GM19455 (cell line): Measurements from ENCODE around the gene B4GALNT1.
"Not testable (repeated sequence)": the region's sequence is repeated elsewhere in the genome, so short reads cannot be mapped to it uniquely, and the experiment has no call there.

ENCODE experiments used
- ATAC-seq: cut with Tn5 transposase; IDR thresholded peaks from one replicate; pipeline ENCODE4 v1.9.1; 2021; ENCODE audit not compliant: unreplicated experiment

Gene B4GALNT1

DNA sequence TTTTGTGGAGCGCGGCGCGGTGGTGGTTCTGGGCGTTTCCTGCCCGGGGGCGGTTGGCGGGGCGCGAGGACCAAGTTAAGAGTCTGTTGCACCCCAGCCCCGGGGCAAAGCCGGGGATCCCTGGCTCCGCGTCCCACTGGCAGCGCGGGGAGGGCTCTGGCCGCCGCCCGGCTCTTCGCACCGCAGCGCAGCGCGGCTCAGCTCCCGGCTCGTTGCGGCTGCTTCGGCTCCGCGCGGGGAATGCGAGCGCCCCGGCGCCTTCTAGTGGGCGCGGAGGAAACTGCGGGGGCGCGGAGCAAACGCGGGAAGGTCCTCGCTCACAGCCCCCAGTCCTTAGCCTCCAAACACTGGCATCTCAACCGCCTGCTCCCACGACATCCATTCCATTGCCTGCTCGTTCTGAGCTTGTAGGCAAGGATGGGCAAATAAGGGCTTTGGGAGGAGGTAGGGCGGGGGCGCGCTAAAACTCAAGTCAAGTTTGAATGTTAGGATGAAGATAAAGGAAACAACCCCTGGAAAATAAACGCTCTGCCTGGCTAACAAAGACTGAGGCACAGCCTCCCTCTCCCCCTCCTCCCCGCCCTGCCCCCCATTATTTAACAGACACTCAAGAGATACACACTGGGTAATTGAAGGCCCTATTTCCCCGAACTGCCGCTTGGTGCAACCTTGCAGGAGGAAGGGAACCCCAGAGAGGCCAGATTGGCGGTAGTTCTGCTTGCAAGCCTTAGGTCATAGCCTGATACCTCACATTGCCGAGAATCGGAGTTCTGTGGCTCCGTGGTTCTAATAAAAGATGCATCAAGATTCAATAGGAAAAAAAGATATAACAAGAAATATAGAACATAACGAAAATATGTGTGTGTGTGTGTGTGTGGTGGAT, at the start of gene B4GALNT1:
Gene B4GALNT1 (minus strand): TSS at position 244 of the 883 bp plus-strand sequence. CDS start 1,069 bp downstream, outside the sequence.
- ATAC-seq = peak; percentile 83

DNA sequence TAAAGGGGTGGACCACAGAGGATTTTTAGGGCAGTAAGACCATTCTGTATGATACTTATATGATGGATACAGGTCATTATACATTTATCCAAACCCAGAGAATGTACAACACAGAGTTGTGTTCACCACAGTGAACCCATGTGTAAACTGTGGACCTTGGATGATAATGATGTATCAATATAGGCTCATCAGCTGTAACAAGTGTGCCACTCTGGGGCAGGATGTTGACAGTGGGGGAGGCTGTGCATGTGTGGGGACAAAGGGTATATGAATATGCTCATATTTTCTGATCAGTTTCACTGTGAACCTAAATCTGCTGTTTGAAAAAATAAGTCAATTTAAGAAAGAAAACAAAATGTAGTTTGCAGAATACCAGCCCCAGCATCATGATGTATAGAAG, 46.7 kb upstream of the B4GALNT1 start:
- no peak for ATAC-seq

DNA sequence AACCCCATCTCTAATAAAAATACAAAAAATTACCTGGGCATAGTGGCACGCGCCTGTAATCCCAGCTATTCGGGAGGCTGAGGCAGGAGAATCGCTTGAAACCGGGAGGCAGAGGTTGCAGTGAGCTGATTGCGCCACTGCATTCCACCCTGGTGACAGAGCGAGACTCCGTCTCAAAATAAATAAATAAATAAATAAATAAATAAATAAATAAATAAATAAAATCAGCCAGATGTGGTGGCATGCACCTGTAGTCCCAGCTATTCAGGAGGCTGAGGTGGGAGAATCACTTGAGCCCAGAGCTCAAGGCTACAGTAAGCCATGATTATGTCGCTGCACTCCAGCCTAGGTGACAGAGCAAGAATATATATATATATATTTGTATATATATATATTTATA, 44.9 kb upstream of the B4GALNT1 start:
- ATAC-seq = not testable (repeated sequence)

DNA sequence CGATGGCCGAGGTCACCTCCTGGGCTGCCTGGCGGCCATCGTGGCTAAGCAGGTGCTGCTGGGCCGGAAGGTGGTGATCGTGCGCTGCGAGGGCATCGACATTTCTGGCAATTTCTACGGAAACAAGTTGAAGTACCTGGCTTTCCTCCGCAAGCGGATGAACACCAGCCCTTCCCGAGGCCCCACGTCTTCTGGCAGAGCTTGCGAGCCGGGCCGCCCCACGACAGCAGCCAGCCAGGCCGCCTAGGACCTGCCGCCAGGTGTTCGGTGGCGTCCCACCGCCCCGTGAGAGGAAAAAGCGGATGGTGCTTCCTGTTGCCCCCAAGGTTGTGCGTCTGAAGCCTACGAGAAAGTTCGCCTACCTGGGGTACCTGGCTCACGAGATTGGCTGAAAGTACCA, 41.7 kb upstream of the B4GALNT1 start:
- no peak for ATAC-seq

DNA sequence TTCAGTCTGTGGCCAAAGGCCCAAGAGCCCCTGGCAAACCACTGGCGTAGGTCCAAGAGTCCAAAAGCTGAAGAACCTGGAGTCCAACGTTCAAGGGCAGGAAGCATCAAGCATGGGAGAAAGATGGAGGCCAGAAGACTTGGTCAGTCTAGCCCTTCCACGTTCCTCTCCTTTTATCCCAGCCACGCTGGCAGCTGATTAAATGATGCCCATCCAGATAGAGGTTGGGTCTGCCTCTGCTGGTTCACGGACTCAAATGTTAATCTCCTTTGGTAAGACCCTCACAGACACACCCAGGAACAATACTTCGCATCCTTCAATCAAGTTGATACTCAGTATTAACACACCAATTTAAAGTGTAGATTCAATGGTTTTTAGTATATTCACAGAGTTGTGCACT, 39.8 kb upstream of the B4GALNT1 start:
- ATAC-seq = no peak

DNA sequence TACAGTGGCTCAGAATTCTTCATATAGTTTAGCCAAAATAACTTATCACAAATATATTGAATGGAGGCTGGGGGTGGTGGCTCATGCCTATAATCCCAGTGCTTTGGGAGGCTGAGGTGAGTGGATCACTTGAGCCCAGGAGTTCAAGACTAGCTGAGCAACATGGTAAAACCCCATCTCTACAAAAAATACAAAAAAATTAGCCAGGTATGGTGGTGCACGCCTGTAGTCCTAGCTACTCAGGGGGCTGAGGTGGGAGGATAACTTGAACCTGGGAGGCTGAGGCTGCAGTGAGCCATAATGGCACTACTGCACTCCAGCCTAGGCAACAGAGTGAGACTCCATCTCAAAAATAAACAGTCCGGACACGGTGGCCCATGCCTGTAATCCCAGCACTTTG, 38.8 kb upstream of the B4GALNT1 start:
- ATAC-seq = not testable (repeated sequence)

DNA sequence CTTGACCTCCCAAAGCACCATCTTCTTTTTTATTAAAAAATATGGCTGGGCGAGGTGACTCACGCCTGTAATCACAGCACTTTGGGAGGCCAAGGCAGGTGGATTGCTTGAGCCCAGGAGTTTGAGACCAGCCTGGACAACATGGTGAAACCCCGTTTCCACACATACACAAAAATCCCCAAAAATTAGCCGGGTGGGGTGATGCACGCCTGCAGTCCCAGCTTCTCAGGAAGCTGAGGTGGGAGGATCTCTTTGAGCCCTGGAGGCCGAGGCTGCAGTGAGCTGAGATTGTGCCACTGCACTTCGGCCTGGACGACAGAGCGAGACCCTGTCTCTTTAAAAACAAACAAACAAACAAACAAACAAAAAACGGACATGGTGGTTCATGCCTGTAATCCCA, 36.7 kb upstream of the B4GALNT1 start:
- not testable (repeated sequence) for ATAC-seq

DNA sequence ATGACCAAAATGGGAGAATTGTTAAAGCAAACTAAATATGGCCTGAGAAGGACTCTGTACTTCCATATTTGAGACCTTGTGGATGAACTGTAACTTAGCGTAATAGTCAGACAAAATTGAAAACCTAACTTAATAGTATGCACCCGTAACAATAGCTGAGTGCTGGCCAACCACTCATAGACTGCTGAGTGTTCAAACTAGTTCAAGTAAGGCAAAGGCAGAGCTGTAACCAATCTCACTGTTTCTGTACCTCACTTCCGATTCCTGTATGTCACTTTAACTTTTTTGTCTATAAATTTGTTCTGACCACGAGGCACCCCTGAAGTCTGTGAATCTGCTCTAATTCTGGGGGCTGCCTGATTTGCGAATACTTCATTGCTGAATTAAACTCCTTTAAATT, 33.9 kb upstream of the B4GALNT1 start:
- ATAC-seq = no peak

DNA sequence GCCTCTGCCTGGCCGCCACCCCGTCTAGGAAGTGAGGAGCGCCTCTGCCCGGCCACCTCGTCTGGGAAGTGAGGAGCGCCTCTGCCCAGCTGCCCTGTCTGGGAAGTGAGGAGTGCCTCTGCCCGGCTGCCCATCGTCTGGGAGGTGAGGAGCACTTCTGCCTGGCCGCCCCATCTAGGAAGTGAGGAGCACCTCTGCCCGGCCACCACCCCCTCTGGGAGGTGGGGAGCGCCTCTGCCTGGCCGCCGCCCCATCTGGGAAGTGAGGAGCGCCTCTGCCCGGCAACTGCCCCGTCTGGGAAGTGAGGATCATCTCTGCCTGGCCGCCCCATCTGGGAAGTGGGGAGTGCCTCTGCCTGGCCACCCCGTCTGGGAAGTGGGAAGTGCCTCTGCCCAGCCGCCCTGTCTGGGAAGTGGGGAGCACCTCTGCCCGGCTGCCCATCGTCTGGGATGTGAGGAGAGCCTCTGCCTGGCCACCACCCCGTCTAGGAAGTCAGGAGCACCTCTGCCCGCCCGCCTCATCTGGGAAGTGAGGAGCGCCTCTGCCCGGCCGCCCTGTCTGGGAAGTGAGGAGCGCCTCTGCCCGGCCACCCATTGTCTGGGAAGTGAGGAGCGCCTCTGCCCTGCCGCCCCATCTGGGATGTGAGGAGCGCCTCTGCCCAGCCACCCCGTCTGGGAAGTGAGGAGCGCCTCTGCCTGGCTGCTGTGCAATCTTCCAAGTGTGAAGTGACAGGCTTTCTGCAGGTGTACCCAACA, 32.2 kb upstream of the B4GALNT1 start:
- ATAC-seq = not testable (repeated sequence)

DNA sequence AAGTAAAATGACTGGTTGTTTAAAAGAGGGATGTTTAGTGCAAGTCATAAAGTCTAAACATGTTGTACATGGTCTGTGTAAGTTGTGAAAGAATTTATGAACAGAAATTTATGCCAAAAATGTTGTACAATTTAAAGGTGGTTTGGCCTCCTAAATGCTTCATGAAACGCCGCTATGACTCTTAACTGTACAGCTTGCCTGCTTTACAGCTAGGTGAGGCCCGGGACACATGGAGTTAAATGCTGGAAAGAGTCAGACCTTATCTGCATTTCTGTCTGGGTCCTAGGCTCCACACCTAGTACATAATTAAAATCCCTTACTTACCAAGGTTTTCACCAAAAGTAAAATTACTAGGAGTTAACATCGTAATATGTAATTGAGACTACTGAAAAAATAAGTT, 28.4 kb upstream of the B4GALNT1 start:
- ATAC-seq = no peak

DNA sequence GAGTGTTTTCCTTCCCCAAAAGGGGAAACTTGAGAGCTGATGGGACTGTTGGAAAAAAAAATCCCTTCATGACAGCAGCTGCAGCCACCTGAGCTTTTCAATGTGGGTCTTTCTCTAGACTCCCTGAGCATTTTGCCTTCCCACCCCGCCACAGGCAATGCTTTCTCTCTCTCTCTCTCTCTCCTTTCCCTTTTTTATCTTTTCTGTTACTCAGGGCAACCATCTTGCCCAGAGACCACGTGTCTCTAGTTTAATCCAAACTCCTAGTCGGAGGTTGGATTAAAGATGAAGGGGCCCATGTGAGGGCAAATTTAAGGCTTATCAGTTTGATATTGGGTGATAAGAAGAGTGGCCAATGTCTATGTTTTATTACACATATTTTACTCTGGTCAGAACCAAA, 25.9 kb upstream of the B4GALNT1 start:
- no peak for ATAC-seq

DNA sequence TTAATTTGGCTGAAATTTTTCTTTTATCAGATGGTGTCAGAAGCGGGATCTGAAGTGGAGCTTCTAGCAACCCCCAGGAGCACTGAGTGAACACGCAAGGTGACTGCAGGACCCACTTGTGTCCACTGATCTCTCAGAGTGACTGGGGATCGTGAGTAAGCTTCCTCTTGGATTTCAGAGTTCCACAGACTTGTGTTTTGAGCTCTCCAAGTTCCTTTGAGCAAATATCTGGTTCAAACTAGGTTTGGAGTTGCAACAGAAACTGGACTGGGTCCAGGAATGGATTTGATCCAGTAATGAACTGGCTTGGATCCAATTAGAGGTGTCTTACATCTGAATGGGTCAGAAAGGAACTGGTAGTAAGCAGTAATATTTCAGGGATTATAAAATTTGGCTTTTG, 24.7 kb upstream of the B4GALNT1 start:
- no peak for ATAC-seq

DNA sequence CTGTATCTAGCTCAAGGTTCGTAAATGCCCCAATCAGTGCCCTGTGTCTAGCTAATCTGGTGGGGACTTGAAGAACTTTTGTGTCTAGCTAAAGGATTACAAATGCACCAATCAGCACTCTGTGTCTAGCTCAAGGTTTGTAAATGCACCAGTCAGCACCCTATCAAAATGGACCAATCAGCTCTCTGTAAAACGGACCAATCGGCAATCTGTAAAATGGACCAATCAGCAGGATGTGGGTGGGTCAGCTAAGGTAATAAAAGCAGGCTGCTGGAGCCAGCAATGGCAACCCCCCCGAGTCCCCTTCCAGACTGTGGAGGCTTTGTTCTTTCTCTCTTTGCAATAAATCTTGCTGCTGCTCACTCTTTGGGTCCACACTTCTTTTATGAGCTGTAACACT, 23.4 kb upstream of the B4GALNT1 start:
- not testable (repeated sequence) for ATAC-seq

DNA sequence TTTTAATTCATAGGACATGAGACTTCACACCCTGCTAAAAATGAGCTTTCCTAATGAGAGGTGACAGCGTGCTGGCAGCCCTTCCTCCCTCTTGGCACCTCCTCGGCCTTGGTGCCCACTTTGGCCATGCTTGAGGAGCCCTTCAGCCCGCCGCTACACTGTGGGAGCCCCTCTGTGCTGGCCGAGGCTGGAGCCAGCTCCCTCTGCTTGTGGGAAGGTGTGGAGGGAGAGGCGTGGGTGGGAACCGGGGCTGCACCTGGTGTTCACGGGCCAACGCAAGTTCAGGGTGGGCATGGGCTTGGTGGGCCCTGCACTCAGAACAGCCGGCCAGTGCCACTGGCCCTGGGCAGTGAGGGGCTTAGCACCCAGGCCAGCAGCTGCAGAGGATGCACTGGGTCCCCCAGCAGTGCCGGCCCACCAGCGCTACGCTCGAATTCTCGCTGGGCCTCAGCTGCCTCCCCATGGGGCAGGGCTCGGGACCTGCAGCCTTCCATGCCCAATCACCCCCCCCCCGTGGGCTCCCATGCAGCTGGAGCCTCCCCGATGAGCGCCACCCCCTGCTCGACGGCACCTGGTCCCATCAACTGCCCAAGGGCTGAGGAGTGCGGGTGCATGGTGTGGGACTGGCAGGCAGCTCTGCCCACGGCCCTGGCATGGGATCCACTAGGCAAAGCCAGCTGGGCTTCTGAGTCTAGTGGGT, 22.7 kb upstream of the B4GALNT1 start:
- ATAC-seq = no peak

DNA sequence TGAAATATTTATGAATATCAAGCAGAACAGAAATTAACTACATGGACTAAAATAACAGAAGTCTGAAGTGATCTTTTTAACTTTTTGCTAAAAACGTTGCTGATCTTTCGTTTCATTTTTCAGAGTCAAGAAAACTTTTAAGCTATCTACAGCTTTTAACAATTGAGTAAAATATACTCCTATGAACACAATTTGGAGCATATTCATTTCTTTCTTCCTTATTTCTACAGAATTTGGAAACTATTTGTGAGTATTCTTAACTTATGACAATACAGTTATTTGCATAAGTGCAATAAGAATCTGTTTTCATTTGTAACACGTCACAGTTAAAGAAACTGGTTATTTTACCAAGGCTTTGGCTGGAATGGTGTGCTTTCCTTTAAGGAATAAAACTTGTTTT, 21.0 kb upstream of the B4GALNT1 start:
- ATAC-seq = no peak

DNA sequence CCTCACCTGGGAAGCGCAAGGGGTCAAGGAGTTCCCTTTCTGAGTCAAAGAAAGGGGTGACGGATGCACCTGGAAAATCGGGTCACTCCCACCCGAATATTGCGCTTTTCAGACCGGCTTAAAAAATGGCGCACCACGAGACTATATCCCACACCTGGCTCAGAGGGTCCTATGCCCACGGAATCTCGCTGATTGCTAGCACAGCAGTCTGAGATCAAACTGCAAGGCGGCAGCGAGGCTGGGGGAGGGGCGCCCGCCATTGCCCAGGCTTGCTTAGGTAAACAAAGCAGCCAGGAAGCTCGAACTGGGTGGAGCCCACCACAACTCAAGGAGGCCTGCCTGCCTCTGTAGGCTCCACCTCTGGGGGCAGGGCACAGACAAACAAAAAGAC, 13.7 kb upstream of the B4GALNT1 start:
- ATAC-seq = not testable (repeated sequence)

DNA sequence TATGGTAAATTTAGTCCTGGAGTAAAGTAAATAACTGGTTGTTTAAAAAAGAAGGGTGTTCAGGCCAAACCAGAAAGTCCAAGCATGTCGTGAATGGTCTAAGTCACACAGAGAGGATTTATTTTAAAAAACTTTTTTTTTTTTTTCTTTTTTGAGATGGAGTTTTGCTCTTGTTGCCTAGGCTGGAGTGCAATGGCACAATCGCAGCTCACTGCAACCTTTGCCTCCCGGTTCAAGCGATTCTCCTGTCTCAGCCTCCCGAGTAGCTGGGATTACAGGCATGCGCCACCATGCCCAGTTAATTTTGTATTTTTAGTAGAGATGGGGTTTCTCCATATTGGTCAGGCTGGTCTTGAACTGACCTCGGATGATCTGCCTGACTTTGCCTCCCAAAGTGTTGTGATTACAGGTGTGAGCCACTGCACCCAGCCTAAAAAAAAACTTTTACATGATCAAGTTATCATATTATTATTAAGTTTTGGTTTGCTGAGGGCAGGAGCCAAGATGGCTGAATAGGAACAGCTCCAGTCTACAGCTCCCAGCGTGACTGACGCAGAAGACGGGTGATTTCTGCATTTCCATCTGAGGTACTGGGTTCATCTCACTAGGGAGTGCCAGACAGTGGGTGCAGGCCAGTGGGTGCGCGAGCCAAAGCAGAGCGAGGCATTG, 13.1 kb upstream of the B4GALNT1 start:
- ATAC-seq = not testable (repeated sequence)

DNA sequence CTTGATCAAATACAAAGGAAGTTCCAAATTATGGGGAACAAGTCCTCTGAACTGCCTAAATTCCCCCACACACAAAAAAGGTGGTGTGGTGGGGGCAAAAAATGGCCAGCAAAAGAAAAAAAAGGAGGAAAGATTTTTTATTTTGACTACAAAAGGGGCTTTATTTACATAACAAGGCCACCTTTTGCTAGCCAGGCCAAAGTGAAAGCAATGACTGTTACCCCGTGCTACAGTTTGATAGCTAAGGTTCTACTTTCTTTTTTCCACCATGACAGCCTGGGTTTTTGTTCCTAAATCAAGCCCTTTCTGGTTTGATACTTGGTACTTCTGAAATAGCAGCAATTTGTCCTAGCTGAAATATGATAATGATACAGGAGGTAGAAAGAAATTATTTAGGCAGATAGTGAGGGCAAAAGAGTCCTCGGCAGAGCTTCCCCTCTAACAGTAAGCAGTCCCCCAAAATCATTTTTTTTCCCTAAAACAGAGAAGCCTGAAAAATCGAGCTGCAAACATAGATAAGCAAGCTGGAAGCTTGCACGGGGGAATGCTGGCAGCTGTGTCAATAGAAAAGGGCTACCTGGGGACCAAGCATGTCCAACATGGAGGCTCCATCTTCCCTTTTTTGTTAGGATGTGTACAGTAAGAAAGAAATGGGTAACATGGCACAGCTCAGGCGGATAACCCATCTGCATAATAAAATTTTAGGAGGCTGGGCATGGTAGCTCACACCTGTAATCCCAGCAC, 8.9 kb upstream of the B4GALNT1 start:
- ATAC-seq = no peak

DNA sequence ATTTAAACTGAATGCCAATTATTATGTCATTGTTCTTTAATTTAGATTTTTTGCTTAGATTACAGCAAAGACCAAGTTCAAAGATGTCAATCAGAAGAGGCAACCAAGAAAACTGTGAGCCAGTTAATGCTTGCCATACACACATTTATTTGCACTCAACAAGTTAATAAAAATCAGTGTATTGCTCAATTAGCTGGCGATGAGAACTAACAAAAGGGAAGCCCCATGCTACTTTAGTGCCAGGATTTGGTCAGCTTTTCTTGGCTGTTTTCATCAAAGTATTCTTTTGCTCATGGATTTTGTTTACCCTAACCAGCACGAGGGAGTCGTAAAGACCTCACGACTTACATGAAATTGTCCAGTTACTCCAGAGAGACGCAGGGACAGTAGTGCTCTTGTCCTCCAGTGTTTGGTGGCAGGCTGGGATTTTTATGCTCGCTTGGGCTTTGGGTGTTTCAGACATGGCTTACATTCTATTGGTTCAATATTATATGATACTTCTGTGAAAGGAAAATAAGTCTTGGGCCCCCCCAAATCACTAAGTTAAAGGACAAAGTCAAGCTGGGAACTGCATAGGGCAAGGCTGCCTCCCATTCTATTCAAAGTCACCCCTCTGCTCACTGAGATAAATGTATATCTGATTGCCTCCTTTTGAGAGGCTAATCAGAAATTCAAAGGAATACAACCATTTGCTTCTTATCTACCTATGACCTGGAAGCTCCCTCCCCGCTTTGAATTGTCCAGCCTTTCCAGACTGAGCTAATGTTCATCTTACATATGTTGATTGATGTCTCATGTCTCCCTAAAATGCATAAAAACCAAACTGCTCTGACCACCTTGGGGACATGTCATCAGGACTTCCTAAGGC, 7.4 kb upstream of the B4GALNT1 start:
- no peak for ATAC-seq
